Stimulated activated naive CD4-positive, alpha-beta T cell (primary cell): Measurements from ENCODE around the gene PRCP.

Source experiments
- DNase-seq, 6 experiments: peaks; one replicate each; lab custom pipeline; 2025; lab: John Stamatoyannopoulos, UW

Gene PRCP

DNA sequence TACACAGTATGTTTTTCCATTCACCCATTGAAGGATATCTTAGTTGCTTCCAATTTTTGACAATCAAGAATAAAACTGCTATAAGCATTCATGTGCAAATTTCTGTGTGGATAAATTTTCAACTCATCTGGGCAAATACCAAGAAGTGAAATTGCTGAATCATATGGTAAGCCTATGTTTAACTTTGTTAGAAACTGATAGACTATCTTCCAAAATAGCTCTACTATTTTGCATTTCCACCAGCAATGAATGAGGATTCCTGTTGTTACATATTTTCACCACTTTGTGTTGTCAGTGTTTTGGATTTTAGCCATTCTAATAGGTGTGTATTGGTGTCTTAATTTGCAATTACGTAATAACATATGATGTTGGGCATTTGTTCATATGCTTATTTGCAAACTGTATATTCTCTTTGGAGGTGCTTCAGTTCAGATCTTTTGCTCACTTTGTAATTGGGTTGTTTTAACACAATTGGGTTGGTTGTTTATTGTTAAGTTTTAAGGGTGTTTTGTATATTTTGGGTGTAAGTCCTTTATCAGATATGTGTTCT, 117.3 kb downstream of the PRCP start:
- DNase-seq = no peak

DNA sequence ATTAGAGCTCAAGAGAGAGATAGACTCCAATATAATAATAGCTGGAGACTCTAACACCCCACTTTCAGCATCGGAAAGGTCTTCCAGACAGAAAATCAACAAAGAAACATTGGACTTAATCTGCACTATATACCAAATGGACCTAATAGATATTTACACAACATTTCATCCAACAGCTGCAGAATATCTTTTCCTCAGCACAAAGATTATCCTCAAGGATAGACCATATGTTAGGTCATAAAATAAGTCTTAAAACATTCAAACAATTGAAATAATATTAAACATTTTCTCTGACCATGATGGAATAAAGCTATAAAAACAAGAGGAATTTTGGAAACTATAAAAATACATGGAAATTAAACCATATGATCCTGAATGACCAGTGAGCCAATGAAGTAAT, 121.5 kb downstream of the PRCP start:
- DNase-seq = no peak

DNA sequence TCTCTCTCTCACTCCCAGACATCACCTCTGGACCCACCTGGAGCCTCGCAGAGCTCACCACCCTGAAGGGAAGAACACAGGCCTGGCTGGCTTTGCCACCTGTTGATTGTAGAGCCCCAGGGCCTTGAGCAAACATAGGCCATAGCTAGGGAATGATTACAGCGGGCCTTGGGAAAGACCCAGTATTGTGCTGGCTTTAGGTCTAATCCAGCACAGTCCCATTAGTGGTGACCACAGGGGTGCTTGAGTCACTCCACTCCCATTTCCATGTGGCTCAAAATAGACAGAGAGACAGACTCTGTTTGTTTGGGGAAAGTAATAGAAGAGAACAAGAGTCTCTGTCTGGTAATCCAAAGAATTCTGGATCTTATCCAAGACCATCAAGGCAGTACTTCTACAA, 123.9 kb downstream of the PRCP start:
- DNase-seq = no peak

DNA sequence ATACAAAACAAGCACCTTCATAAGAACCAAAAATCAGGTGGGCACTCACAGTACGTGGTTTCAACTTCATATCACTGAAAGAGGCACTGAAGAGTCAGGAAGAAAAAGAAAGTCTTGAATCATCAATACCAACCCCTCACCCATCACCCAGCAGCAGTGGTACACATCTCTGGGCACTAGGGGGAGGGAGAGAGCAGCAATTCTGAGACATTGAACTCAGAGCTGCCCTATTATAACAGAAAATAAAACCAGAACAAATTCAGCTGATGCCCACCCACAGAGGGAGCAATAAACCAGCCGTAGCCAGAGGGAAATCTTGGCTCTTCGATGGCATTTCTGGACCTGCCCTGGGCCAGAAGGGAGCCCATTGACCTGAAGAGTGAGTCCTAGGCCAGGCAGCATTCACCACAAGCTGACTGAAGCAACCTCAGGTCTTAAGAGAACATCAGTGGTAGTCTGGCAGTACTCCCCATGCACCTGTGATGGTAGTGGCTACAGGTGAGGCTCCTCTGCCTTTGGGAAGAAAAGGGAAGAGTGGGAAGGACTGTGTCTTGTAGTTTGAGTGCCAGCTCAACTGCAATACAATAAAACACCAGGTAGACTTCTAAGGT, 124.4 kb downstream of the PRCP start:
- peak in 3 of 6 experiments; percentile 4 to 15 (median 6) for DNase-seq

DNA sequence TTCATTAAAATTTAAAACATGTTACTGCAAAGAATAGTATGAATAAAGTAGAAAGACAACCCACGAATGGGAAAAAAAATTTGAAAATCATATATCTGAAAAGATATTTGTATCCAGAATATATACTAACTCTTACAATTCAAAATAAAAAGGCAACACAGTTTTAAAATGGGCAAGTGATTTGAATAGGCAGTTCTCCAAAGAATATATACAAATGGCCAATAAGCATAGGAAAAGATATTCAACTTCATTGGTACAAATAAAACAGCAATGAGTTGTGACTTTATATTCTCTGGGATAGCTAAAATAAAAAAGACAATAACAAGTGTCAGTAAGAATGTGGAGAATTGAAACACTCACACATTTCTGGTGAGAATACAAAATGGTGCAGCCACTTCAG, 125.0 kb downstream of the PRCP start:
- no peak for DNase-seq
